HFFc6 (cell line): ENCODE data around the gene ANO4. TPM values are rescaled to one million over a fixed set of nuclear protein-coding genes. Genes with fewer than 3 reads are reported as not detected.

ENCODE experiments used
- DNase-seq: peaks from one replicate; pipeline ENCODE4 v3.0.0-alpha.2; 2018
- H3K27ac Mint-ChIP-seq: 2 replicates; pipeline ENCODE4 v1.8.0; 2020; ENCODE audit warnings: mild to moderate bottlenecking, mixed read lengths
- H3K27me3 Mint-ChIP-seq: 2 replicates; pipeline ENCODE4 v1.8.0; 2021; ENCODE audit warnings: mild to moderate bottlenecking, moderate library complexity, mixed read lengths; ENCODE audit not compliant: insufficient read depth
- H3K36me3 Mint-ChIP-seq: 2 replicates; pipeline ENCODE4 v1.8.0; 2021; ENCODE audit warnings: low read depth, mixed read lengths
- H3K4me1 Mint-ChIP-seq: 2 replicates; pipeline ENCODE4 v1.8.0; 2020; ENCODE audit warnings: low read depth, mixed read lengths
- H3K4me3 Mint-ChIP-seq: 2 replicates; pipeline ENCODE4 v1.8.0; 2020; ENCODE audit warnings: mild to moderate bottlenecking, moderate library complexity, mixed read lengths
- H3K9me3 Mint-ChIP-seq: 2 replicates; pipeline ENCODE4 v1.8.0; 2020; ENCODE audit warnings: mild to moderate bottlenecking, mixed read lengths
- CTCF ChIP-seq: fragments of 200-600 bp; sonication (generic); IDR thresholded peaks from 2 replicates; pipeline ENCODE4 v1.5.0; 2021; ENCODE audit warnings: antibody characterized with exemption, mild to moderate bottlenecking
- total RNA-seq, 6 experiments: library from RNA; stranded (reverse); fragmentation: NEBNext Ultra II Directional; extraction: Animal tissue kit (Norgen Biotek cat#: 25700); gene quantifications; 2 replicates in 1 of 6; 3 replicates in 5 of 6; pipeline ENCODE4 v1.2.3, GENCODE V29; 2021

The ANO4 gene
- total RNA-seq, 6 experiments from 2014 or later: not detected

- TF ChIP-seq CTCF: no peak
- no peak for DNase-seq
- Mint-ChIP-seq H3K36me3 (peaks cover 17% of the 10 kb centered on the region), H3K27me3 (no peaks in the 10 kb centered on the region), H3K9me3 (peaks cover 27% of the 10 kb centered on the region), H3K27ac (peak overlapping the region; percentile 40; the same call in 1 of the 2 replicates), H3K4me1 (peaks cover 61% of the 10 kb centered on the region), H3K4me3 (no peak overlapping the region)
Measured at GRCh38 chr12:101019201-101019600, 224.6 kb downstream of the ANO4 start.

- TF ChIP-seq CTCF: no peak
- Mint-ChIP-seq H3K27me3 (no peaks in the 10 kb centered on the region), H3K9me3 (peaks cover 27% of the 10 kb centered on the region; the same call in 1 of the 2 replicates), H3K4me1 (peaks cover 61% of the 10 kb centered on the region), H3K4me3 (no peak overlapping the region; the same call in 1 of the 2 replicates), H3K36me3 (peaks cover 17% of the 10 kb centered on the region), H3K27ac (peak overlapping the region; percentile 40; the same call in 1 of the 2 replicates)
- no peak for DNase-seq
Measured at GRCh38 chr12:101019667-101020066, 225.1 kb downstream of the ANO4 start.

GRCh38 chr12:101021442-101021841 is 226.9 kb downstream of the ANO4 start:
- no peaks in the 10 kb centered on the region for H3K27me3 Mint-ChIP-seq
- no peak for TF ChIP-seq CTCF
- peaks cover 61% of the 10 kb centered on the region for H3K4me1 Mint-ChIP-seq
- peaks cover 12% of the 10 kb centered on the region for H3K36me3 Mint-ChIP-seq
- H3K4me3 Mint-ChIP-seq: peak overlapping the region; percentile 13; the same call in 1 of the 2 replicates
- DNase-seq: no peak
- peak overlapping the region; percentile 62 for H3K27ac Mint-ChIP-seq
- H3K9me3 Mint-ChIP-seq: peaks cover 14% of the 10 kb centered on the region; the same call in 1 of the 2 replicates

- Mint-ChIP-seq H3K36me3 (peaks cover 10% of the 10 kb centered on the region), H3K9me3 (peaks cover 9% of the 10 kb centered on the region; the same call in 1 of the 2 replicates), H3K4me3 (peak overlapping the region; percentile 41), H3K4me1 (peaks cover 61% of the 10 kb centered on the region), H3K27me3 (no peaks in the 10 kb centered on the region; the same call in 1 of the 2 replicates), H3K27ac (peak overlapping the region; percentile 93)
- TF ChIP-seq CTCF: no peak
- DNase-seq: peak; percentile 85
Measured at GRCh38 chr12:101021911-101022388, 227.4 kb downstream of the ANO4 start.

- Mint-ChIP-seq H3K9me3 (peaks cover 24% of the 10 kb centered on the region), H3K27me3 (no peaks in the 10 kb centered on the region; the same call in none of the 2 replicates), H3K4me3 (no peak overlapping the region), H3K27ac (no peak overlapping the region), H3K36me3 (peaks cover 8% of the 10 kb centered on the region; the same call in 1 of the 2 replicates), H3K4me1 (peaks cover 9% of the 10 kb centered on the region)
- no peak for TF ChIP-seq CTCF
- DNase-seq: no peak
Measured at GRCh38 chr12:101027200-101027599, 232.6 kb downstream of the ANO4 start.
